HEK293 (cell line): ENCODE data around the gene COL25A1.

Source experiments
- ZNF133 ChIP-seq: fragments of 450-650 bp; formaldehyde crosslinking; IDR thresholded peaks from 2 replicates; pipeline ENCODE4 v1.5.1; 2016; ENCODE audit warnings: missing biosample characterization, missing genetic modification characterization
- ZNF239 ChIP-seq: fragments of 450-650 bp; formaldehyde crosslinking; IDR thresholded peaks from 2 replicates; pipeline ENCODE4 v1.5.1; 2016; ENCODE audit warnings: missing biosample characterization, missing genetic modification characterization
- TF ChIP-seq, protein P1 (sequence below): fragments of 450-650 bp; formaldehyde crosslinking; IDR thresholded peaks from 2 replicates; pipeline ENCODE4 v1.5.1; 2016; ENCODE audit warnings: missing biosample characterization, missing genetic modification characterization

DNA sequence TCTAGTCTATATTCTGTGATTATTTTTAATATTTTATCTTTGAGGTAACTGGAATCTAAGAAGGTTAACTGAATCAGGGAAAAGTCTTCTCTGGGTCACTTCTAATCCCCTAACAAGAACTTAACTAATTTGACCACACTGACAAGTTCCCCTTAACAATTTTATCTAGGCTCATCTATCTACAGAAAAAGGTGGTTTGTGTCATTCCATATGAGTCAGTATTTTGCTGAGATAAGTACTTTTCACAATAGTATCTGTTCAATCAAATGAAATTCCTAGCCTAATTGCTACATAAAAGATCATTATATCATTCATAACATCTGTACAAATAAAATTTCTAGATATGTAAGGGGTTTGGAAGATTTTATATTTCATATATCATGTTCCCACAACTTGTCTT lies 45.6 kb downstream of the COL25A1 start:
- TF ChIP-seq ZNF133 (tag by site-specific recombination) (no peak), ZNF239 (tag by site-specific recombination) (no peak)
- TF ChIP-seq, protein P1, sequence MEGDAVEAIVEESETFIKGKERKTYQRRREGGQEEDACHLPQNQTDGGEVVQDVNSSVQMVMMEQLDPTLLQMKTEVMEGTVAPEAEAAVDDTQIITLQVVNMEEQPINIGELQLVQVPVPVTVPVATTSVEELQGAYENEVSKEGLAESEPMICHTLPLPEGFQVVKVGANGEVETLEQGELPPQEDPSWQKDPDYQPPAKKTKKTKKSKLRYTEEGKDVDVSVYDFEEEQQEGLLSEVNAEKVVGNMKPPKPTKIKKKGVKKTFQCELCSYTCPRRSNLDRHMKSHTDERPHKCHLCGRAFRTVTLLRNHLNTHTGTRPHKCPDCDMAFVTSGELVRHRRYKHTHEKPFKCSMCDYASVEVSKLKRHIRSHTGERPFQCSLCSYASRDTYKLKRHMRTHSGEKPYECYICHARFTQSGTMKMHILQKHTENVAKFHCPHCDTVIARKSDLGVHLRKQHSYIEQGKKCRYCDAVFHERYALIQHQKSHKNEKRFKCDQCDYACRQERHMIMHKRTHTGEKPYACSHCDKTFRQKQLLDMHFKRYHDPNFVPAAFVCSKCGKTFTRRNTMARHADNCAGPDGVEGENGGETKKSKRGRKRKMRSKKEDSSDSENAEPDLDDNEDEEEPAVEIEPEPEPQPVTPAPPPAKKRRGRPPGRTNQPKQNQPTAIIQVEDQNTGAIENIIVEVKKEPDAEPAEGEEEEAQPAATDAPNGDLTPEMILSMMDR, result no peak
